H1 (cell line): ENCODE results near the gene KIF26A. TPM values are rescaled to one million over a fixed set of nuclear protein-coding genes. Genes with fewer than 3 reads are reported as not detected.

Experiments
- CTCF ChIA-PET: fragments of 300-600 bp; sonication (Branson Sonifier 250); formaldehyde crosslinking; loops from one replicate; lab custom pipeline; 2021; ENCODE audit not compliant: partially characterized antibody; lab: Charles Lee
- POLR2A ChIA-PET: fragments of 300-600 bp; sonication (Branson Sonifier 250); formaldehyde crosslinking; loops from one replicate; lab custom pipeline; 2021; ENCODE audit warnings: inconsistent platforms; ENCODE audit not compliant: partially characterized antibody; lab: Charles Lee
- DNase-seq, 2 experiments: peaks; one replicate each; pipeline versions ENCODE4 v3.0.0 to v3.0.0-alpha.2; 2010 to 2022; ENCODE audit warnings: low spot score in 2 of 2, low read depth in 1 of 2, mixed read lengths in 1 of 2
- FAIRE-seq: peaks from 2 replicates; lab custom pipeline; 2011; peaks lifted over from hg19 to GRCh38; lab: Jason Lieb, UNC
- H2AFZ ChIP-seq: 2 replicates; pipeline ENCODE4 v1.8.1; 2012; ENCODE audit warnings: low read length, inconsistent platforms
- H2AK5ac ChIP-seq: 2 replicates; pipeline ENCODE4 v1.6.1; 2013; ENCODE audit warnings: low read depth, low read length
- H2BK120ac ChIP-seq: replicated peaks from 2 replicates; pipeline ENCODE3; 2013; ENCODE audit warnings: low read depth, low read length, inconsistent platforms
- H2BK12ac ChIP-seq: 2 replicates; pipeline ENCODE4 v1.6.1; 2013; ENCODE audit warnings: low read depth, low read length
- H2BK15ac ChIP-seq: 2 replicates; pipeline ENCODE4 v1.6.1; 2013; ENCODE audit warnings: low read length
- H2BK20ac ChIP-seq: 2 replicates; pipeline ENCODE4 v1.6.1; 2013; ENCODE audit warnings: low read length
- H2BK5ac ChIP-seq: 2 replicates; pipeline ENCODE4 v1.6.1; 2013; ENCODE audit warnings: low read depth, low read length
- H3K14ac ChIP-seq: 2 replicates; pipeline ENCODE4 v1.6.1; 2013; ENCODE audit warnings: inconsistent platforms; ENCODE audit not compliant: insufficient read length
- H3K18ac ChIP-seq: 2 replicates; pipeline ENCODE4 v1.6.1; 2013; ENCODE audit warnings: low read length; ENCODE audit errors: extremely low read depth
- H3K23ac ChIP-seq: 2 replicates; pipeline ENCODE4 v1.6.1; 2013; ENCODE audit warnings: inconsistent platforms; ENCODE audit not compliant: insufficient read length
- H3K23me2 ChIP-seq: 2 replicates; pipeline ENCODE4 v1.6.1; 2013; ENCODE audit warnings: low read depth, low read length
- H3K27ac ChIP-seq: 2 replicates; pipeline ENCODE4 v1.6.1; 2011; ENCODE audit warnings: low read depth, low read length, inconsistent platforms
- H3K27me3 ChIP-seq, 4 experiments: replicated peaks in 1 of 4; 1 replicate in 1 of 4; 2 replicates in 3 of 4; pipeline versions ENCODE4 v1.6.1 to v1.8.1; 2011 to 2013; ENCODE audit warnings: low read length in 3 of 4, mild to moderate bottlenecking in 3 of 4, inconsistent platforms in 2 of 4, mixed read lengths in 2 of 4, moderate library complexity in 1 of 4; ENCODE audit not compliant: control insufficient read depth in 3 of 4, insufficient read depth in 3 of 4; ENCODE audit errors: extremely low read depth in 1 of 4
- H3K36me3 ChIP-seq, 4 experiments: 2 replicates each; pipeline versions ENCODE4 v1.6.1 to v1.8.1; 2011 to 2013; ENCODE audit warnings: mild to moderate bottlenecking in 4 of 4, low read length in 3 of 4, moderate library complexity in 2 of 4, control low read depth in 1 of 4, inconsistent platforms in 1 of 4; ENCODE audit not compliant: insufficient read depth in 4 of 4, control insufficient read depth in 2 of 4
- H3K4ac ChIP-seq: replicated peaks from 2 replicates; pipeline ENCODE3; 2013; ENCODE audit warnings: low read length, low read depth, mixed read lengths, inconsistent platforms; ENCODE audit not compliant: insufficient read length
- H3K4me1 ChIP-seq, 4 experiments: replicated peaks in 1 of 4; 1 replicate in 1 of 4; 2 replicates in 3 of 4; pipeline versions ENCODE4 v1.6.1 to v1.8.1; 2011 to 2013; ENCODE audit warnings: low read length in 3 of 4, inconsistent platforms in 2 of 4, mixed read lengths in 1 of 4; ENCODE audit not compliant: insufficient read depth in 4 of 4, control insufficient read depth in 3 of 4
- H3K4me2 ChIP-seq, 2 experiments: 2 replicates each; pipeline versions ENCODE4 v1.6.1 to v1.8.1; 2011 to 2013; ENCODE audit warnings: low read depth in 2 of 2, low read length in 2 of 2, control low read depth in 1 of 2, inconsistent platforms in 1 of 2, mild to moderate bottlenecking in 1 of 2; ENCODE audit not compliant: insufficient read depth in 1 of 2
- H3K4me3 ChIP-seq, 4 experiments: fragments of 200-600, 300-600 bp in 1 of 4; sonication (generic), shearing (Covaris generic), sonication (Bioruptor Twin) in 1 of 4; 2 replicates each; pipeline versions ENCODE4 v1.5.1 to v1.8.1; 2011 to 2016; ENCODE audit warnings: low read length in 4 of 4, low read depth in 3 of 4, control low read depth in 2 of 4, inconsistent platforms in 2 of 4, mild to moderate bottlenecking in 2 of 4, mixed read lengths in 1 of 4, moderate library complexity in 1 of 4; ENCODE audit not compliant: insufficient read depth in 2 of 4; ENCODE audit errors: extremely low read depth in 1 of 4
- H3K56ac ChIP-seq: replicated peaks from 2 replicates; pipeline ENCODE3; 2013; ENCODE audit warnings: low read depth, mild to moderate bottlenecking, mixed read lengths, low read length, inconsistent platforms; ENCODE audit not compliant: insufficient read length
- H3K79me1 ChIP-seq: 2 replicates; pipeline ENCODE4 v1.6.1; 2013; ENCODE audit warnings: low read depth, low read length, control low read depth
- H3K79me2 ChIP-seq, 2 experiments: 2 replicates each; pipeline versions ENCODE4 v1.6.1 to v1.8.1; 2012 to 2013; ENCODE audit warnings: low read length in 2 of 2, mild to moderate bottlenecking in 2 of 2, inconsistent platforms in 1 of 2; ENCODE audit not compliant: insufficient read depth in 2 of 2, control insufficient read depth in 1 of 2
- H3K9ac ChIP-seq, 4 experiments: replicated peaks in 1 of 4; 1 replicate in 1 of 4; 2 replicates in 3 of 4; pipeline versions ENCODE4 v1.6.1 to v1.8.1; 2011 to 2013; ENCODE audit warnings: low read depth in 3 of 4, low read length in 3 of 4, control low read depth in 2 of 4, mild to moderate bottlenecking in 2 of 4, moderate library complexity in 2 of 4, inconsistent platforms in 1 of 4; ENCODE audit errors: extremely low read depth in 1 of 4
- H3K9me3 ChIP-seq, 2 experiments: 2 replicates each; pipeline versions ENCODE4 v1.6.1 to v1.8.1; 2012 to 2013; ENCODE audit warnings: mild to moderate bottlenecking in 2 of 2, moderate library complexity in 2 of 2, control low read depth in 1 of 2, inconsistent platforms in 1 of 2, low read depth in 1 of 2, low read length in 1 of 2, mixed read lengths in 1 of 2; ENCODE audit not compliant: insufficient read depth in 2 of 2
- H4K20me1 ChIP-seq, 2 experiments: replicated peaks in 1 of 2; 2 replicates each; pipeline versions ENCODE3 to v1.8.1; 2011 to 2013; ENCODE audit warnings: inconsistent platforms in 2 of 2, low read length in 2 of 2, mild to moderate bottlenecking in 1 of 2; ENCODE audit not compliant: insufficient read depth in 2 of 2, control insufficient read depth in 1 of 2
- H4K5ac ChIP-seq: 2 replicates; pipeline ENCODE4 v1.6.1; 2013; ENCODE audit warnings: low read length, low read depth, mixed read lengths, inconsistent platforms; ENCODE audit not compliant: insufficient read length
- H4K8ac ChIP-seq: 2 replicates; pipeline ENCODE4 v1.8.0; 2013; ENCODE audit warnings: mild to moderate bottlenecking, moderate library complexity, low read length, inconsistent platforms; ENCODE audit not compliant: insufficient read depth; ENCODE audit errors: extremely low read depth
- H4K91ac ChIP-seq: replicated peaks from 2 replicates; pipeline ENCODE3; 2013; ENCODE audit warnings: low read length, mixed read lengths, inconsistent platforms; ENCODE audit not compliant: insufficient read length
- EZH2 ChIP-seq: fragments of 200-600 bp; sonication (generic); IDR thresholded peaks from 2 replicates; pipeline ENCODE4 v1.7.1; 2012; ENCODE audit warnings: low read depth, mild to moderate bottlenecking, moderate library complexity, low read length, inconsistent platforms; ENCODE audit not compliant: severe bottlenecking
- KDM4A ChIP-seq: IDR thresholded peaks from one replicate; pipeline ENCODE4 v1.7.1; 2012; ENCODE audit warnings: low read depth, mild to moderate bottlenecking, moderate library complexity, low read length, inconsistent platforms; ENCODE audit not compliant: severe bottlenecking
- NRF1 ChIP-seq: IDR thresholded peaks from 2 replicates; pipeline ENCODE4 v1.6.1; 2011; ENCODE audit warnings: mild to moderate bottlenecking, low read depth, low read length, improper control_type of control experiment
- RBBP5 ChIP-seq: IDR thresholded peaks from 2 replicates; pipeline ENCODE4 v1.7.1; 2012; ENCODE audit warnings: low read depth, mild to moderate bottlenecking, inconsistent platforms, low read length, moderate library complexity, borderline replicate concordance
- SP1 ChIP-seq: IDR thresholded peaks from 2 replicates; pipeline ENCODE4 v1.6.1; 2011; ENCODE audit warnings: low read depth, low read length
- TBP ChIP-seq: IDR thresholded peaks from 2 replicates; pipeline ENCODE4 v1.6.1; 2011; ENCODE audit warnings: low read depth, low read length, improper control_type of control experiment
- WGBS, 2 experiments: shearing (Covaris generic) in 1 of 2; methylation state at CpG; one replicate each; pipeline versions ENCODE4 v1.1.6 to v1.1.7; 2013 to 2015; ENCODE audit warnings: low lambda C conversion rate in 2 of 2, mixed read lengths in 2 of 2, inconsistent platforms in 1 of 2, low coverage in 1 of 2, missing lambda C conversion rate in 1 of 2; ENCODE audit not compliant: insufficient replicate concordance in 2 of 2, insufficient coverage in 1 of 2, insufficient read length in 1 of 2; ENCODE audit errors: extremely low coverage in 1 of 2, missing lambda C conversion rate in 1 of 2; 5-methylcytosine and 5-hydroxymethylcytosine counted together
- polyA plus RNA-seq, 7 experiments: library from polyadenylated mRNA; depleted of rRNA in 3 of 7; stranded (reverse) in 5 of 7; unstranded in 2 of 7; fragments of >200 nt in 5 of 7; fragments of 200-250 nt in 2 of 7; gene quantifications; 1 replicate in 5 of 7; 2 replicates in 1 of 7; 4 replicates in 1 of 7; pipeline versions ENCODE4 v1.2.1 to v1.2.3, GENCODE V29; 2011 to 2013; ENCODE audit warnings: missing spikeins in 2 of 7, mixed read lengths in 2 of 7
- total RNA-seq: library from RNA; stranded (reverse); fragmentation: NEBNext Ultra II Directional; extraction: Animal tissue kit (Norgen Biotek cat#: 25700); gene quantifications from 2 replicates; pipeline ENCODE4 v1.2.1, GENCODE V29; 2021

The KIF26A gene
- total and polyA plus RNA-seq, 2 of the 8 experiments (the other 6 are each of a cell fraction or from before 2014, with no cell fraction given) = 11.5 to 41.6 TPM

DNA sequence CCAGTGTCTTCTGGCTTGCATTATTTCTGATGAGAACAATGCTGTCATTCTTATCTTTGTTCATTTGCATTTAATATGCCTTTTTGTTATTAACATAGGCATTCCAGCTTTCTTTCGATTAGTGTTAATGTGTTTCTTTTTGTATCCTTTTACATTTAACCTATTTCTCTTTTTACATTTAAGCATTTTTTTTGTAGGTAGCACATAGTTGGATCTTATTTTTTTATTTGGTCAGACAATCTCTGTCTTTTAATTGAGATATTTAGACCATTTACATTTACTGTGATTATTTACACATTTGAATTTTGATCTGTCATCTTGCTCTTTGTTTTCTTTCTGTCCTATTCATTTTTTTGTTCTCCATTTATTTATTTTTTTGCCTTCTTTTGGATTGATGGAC, 14.5 kb upstream of the KIF26A start:
- peaks cover 4 to 7% of the 10 kb centered on the region in 2 experiments; a peak in 2 of 4 replicates for H3K9me3 ChIP-seq
- H3K79me2 ChIP-seq = no peaks in the 10 kb centered on the region
- H4K8ac ChIP-seq = no peak overlapping the region
- no peak overlapping the region for H4K5ac ChIP-seq
- H3K23ac ChIP-seq = no peak overlapping the region
- no peak overlapping the region for H3K4me3 ChIP-seq
- no peak overlapping the region for H2BK20ac ChIP-seq
- H4K20me1 ChIP-seq = no peaks in the 10 kb centered on the region
- no peak overlapping the region for H2AFZ ChIP-seq
- H3K79me1 ChIP-seq = no peaks in the 10 kb centered on the region
- TF ChIP-seq SP1 (no peak), KDM4A (no peak), NRF1 (no peak), RBBP5 (no peak), TBP (no peak), EZH2 (no peak)
- no peak overlapping the region for H3K14ac ChIP-seq
- no peak overlapping the region for H2BK12ac ChIP-seq
- FAIRE-seq (no peak), DNase-seq (no peak)
- H2BK15ac ChIP-seq = no peak overlapping the region
- no peak overlapping the region for H3K27ac ChIP-seq
- H3K9ac ChIP-seq = no peak overlapping the region
- no peaks in the 10 kb centered on the region; a peak in 1 of 7 replicates for H3K4me1 ChIP-seq
- no peak overlapping the region for H2BK5ac ChIP-seq
- no peak overlapping the region for H3K4me2 ChIP-seq
- H2BK120ac ChIP-seq = no peak overlapping the region
- WGBS, 2 experiments = 93% methylated on average over 1 of the region's 1 CpG; no CpG with 5 or more reads in 1 of the 2 experiments
- no peaks in the 10 kb centered on the region for H3K23me2 ChIP-seq
- CTCF ChIA-PET = interaction anchor here (0.9 to 1.5 kb wide), 3 partner anchors 31 to 46 kb away, joined by 3 to 4 read pairs (median 4); no protein-coding TSS in a partner anchor
- no peaks in the 10 kb centered on the region for H3K36me3 ChIP-seq
- H2AK5ac ChIP-seq = no peak overlapping the region
- H3K56ac ChIP-seq = no peak overlapping the region
- H3K27me3 ChIP-seq = peaks cover 0 to 5% (median under 1%) of the 10 kb centered on the region in 4 experiments; a peak in 3 of 7 replicates
- H3K18ac ChIP-seq = no peak overlapping the region
- H4K91ac ChIP-seq = no peak overlapping the region
- POLR2A ChIA-PET = no interaction called here
- H3K4ac ChIP-seq = no peak overlapping the region
